ENCODE results near the gene GFER. TPM values are rescaled to one million over a fixed set of nuclear protein-coding genes. Genes with fewer than 3 reads are reported as not detected.
A peak's percentile ranks its signal among the peaks of the same experiment; 100 is the strongest.

The GFER gene
- total RNA-seq, 1 donor from 2014 or later = 32.7 TPM

GRCh38 chr16:2019518-2019920, 35.5 kb downstream of the GFER start, which contains the start of gene NPW:
NPW (plus strand) TSS chr16:2019785.
- no peak for DNase-seq (ENCODE audit: low read depth)
- H3K27me3 ChIP-seq (ENCODE audit: control insufficient read depth, insufficient read depth, low read length) = peaks cover 28% of the 10 kb centered on the region
- no peaks in the 10 kb centered on the region for H3K36me3 ChIP-seq (ENCODE audit: control insufficient read depth, insufficient read depth, low read length)
- no peak for TF ChIP-seq CTCF (IDR thresholded peaks at IDR 0.05; ENCODE audit: insufficient read depth, low read length, poor library complexity, severe bottlenecking)
- H3K4me3 ChIP-seq (ENCODE audit: low read depth, low read length) = no peak within 1 kb of the TSS

- no peak for TF ChIP-seq CTCF (IDR thresholded peaks at IDR 0.05; ENCODE audit: insufficient read depth, low read length, poor library complexity, severe bottlenecking)
- Histone ChIP-seq H3K4me3 (ENCODE audit: low read depth, low read length) (no peak overlapping the region), H3K36me3 (ENCODE audit: control insufficient read depth, insufficient read depth, low read length) (no peaks in the 10 kb centered on the region), H3K27me3 (ENCODE audit: control insufficient read depth, insufficient read depth, low read length) (peaks cover 28% of the 10 kb centered on the region)
- no peak for DNase-seq (ENCODE audit: low read depth)
Observed at GRCh38 chr16:2019921-2020831, 36.2 kb downstream of the GFER start.

GRCh38 chr16:2022723-2023091, 38.7 kb downstream of the GFER start:
- Histone ChIP-seq H3K27me3 (ENCODE audit: control insufficient read depth, insufficient read depth, low read length) (peaks cover 28% of the 10 kb centered on the region), H3K36me3 (ENCODE audit: control insufficient read depth, insufficient read depth, low read length) (no peaks in the 10 kb centered on the region), H3K4me3 (ENCODE audit: low read depth, low read length) (peak overlapping the region; percentile 4)
- TF ChIP-seq CTCF (IDR thresholded peaks at IDR 0.05; ENCODE audit: insufficient read depth, low read length, poor library complexity, severe bottlenecking) = no peak
- no peak for DNase-seq (ENCODE audit: low read depth)

- no peaks in the 10 kb centered on the region for H3K36me3 ChIP-seq (ENCODE audit: control insufficient read depth, insufficient read depth, low read length)
Observed at GRCh38 chr16:2023092-2024031, 39.4 kb downstream of the GFER start.

GRCh38 chr16:2024032-2024420, 40.0 kb downstream of the GFER start:
- Histone ChIP-seq H3K27me3 (ENCODE audit: control insufficient read depth, insufficient read depth, low read length) (peaks cover 26% of the 10 kb centered on the region), H3K36me3 (ENCODE audit: control insufficient read depth, insufficient read depth, low read length) (no peaks in the 10 kb centered on the region), H3K4me3 (ENCODE audit: low read depth, low read length) (no peak overlapping the region)
- no peak for TF ChIP-seq CTCF (IDR thresholded peaks at IDR 0.05; ENCODE audit: insufficient read depth, low read length, poor library complexity, severe bottlenecking)
- no peak for DNase-seq (ENCODE audit: low read depth)

More at GRCh38 chr16:2023092-2024031, 39.4 kb downstream of the GFER start:
- Histone ChIP-seq H3K27me3 (ENCODE audit: control insufficient read depth, insufficient read depth, low read length) (peaks cover 28% of the 10 kb centered on the region), H3K4me3 (ENCODE audit: low read depth, low read length) (peak overlapping the region; percentile 15)
- TF ChIP-seq CTCF (IDR thresholded peaks at IDR 0.05; ENCODE audit: insufficient read depth, low read length, poor library complexity, severe bottlenecking) = peak; percentile 86
- DNase-seq (ENCODE audit: low read depth) = no peak

Measured in kidney epithelial cell (primary cell).